Keratinocyte (primary cell): ENCODE data around the gene MFAP2. TPM values are rescaled to one million over a fixed set of nuclear protein-coding genes. Genes with fewer than 3 reads are reported as not detected.

Experiments used
- DNase-seq: peaks from one replicate; pipeline ENCODE4 v3.0.0-alpha.2; 2011; ENCODE audit warnings: low read depth, missing footprints, low spot score
- FAIRE-seq: peaks from 2 replicates; lab custom pipeline; 2011; peaks lifted over from hg19 to GRCh38; lab: Jason Lieb, UNC
- H2AFZ ChIP-seq: 2 replicates; pipeline ENCODE4 v1.6.0; 2012; ENCODE audit warnings: low read length, control low read depth, inconsistent platforms; ENCODE audit not compliant: control insufficient read depth
- H3K27ac ChIP-seq: 2 replicates; pipeline ENCODE4 v1.5.1; 2011; ENCODE audit warnings: low read length; ENCODE audit not compliant: control insufficient read depth, insufficient read depth
- H3K27me3 ChIP-seq: 3 replicates; pipeline ENCODE4 v1.6.0; 2011; ENCODE audit warnings: low read length; ENCODE audit not compliant: control insufficient read depth, insufficient read depth; ENCODE audit errors: extremely low read depth
- H3K36me3 ChIP-seq, 2 experiments: 2 replicates in 1 of 2; 3 replicates in 1 of 2; pipeline ENCODE4 v1.5.1; 2011; ENCODE audit warnings: low read length in 2 of 2, mild to moderate bottlenecking in 1 of 2; ENCODE audit not compliant: control insufficient read depth in 2 of 2, insufficient read depth in 2 of 2; ENCODE audit errors: extremely low read depth in 1 of 2
- H3K4me1 ChIP-seq: 3 replicates; pipeline ENCODE4 v1.5.1; 2011; ENCODE audit warnings: low read length; ENCODE audit not compliant: control insufficient read depth, insufficient read depth; ENCODE audit errors: extremely low read depth
- H3K4me2 ChIP-seq: 3 replicates; pipeline ENCODE4 v1.6.0; 2011; ENCODE audit warnings: low read depth, low read length; ENCODE audit not compliant: control insufficient read depth, insufficient read depth; ENCODE audit errors: extremely low read depth
- H3K4me3 ChIP-seq, 3 experiments: fragments of 200-600 bp in 1 of 3; sonication (generic) in 1 of 3; 2 replicates in 2 of 3; 3 replicates in 1 of 3; pipeline ENCODE4 v1.5.1; 2011 to 2016; ENCODE audit warnings: low read length in 3 of 3, mild to moderate bottlenecking in 3 of 3, control low read depth in 2 of 3, inconsistent platforms in 1 of 3, low read depth in 1 of 3, mixed read lengths in 1 of 3, mixed run types in 1 of 3, moderate library complexity in 1 of 3; ENCODE audit not compliant: control insufficient read depth in 2 of 3, insufficient read depth in 2 of 3; ENCODE audit errors: extremely low read depth in 1 of 3
- H3K79me2 ChIP-seq: 2 replicates; pipeline ENCODE4 v1.6.0; 2012; ENCODE audit warnings: low read length; ENCODE audit not compliant: control insufficient read depth, insufficient read depth
- H3K9ac ChIP-seq: 3 replicates; pipeline ENCODE4 v1.6.0; 2011; ENCODE audit warnings: low read length; ENCODE audit not compliant: control insufficient read depth, insufficient read depth; ENCODE audit errors: extremely low read depth
- H3K9me1 ChIP-seq: 3 replicates; pipeline ENCODE4 v1.6.0; 2011; ENCODE audit warnings: low read length; ENCODE audit not compliant: control insufficient read depth, insufficient read depth; ENCODE audit errors: extremely low read depth
- H3K9me3 ChIP-seq: 2 replicates; pipeline ENCODE4 v1.5.1; 2012; ENCODE audit warnings: low read depth, low read length; ENCODE audit not compliant: control insufficient read depth
- H4K20me1 ChIP-seq: 3 replicates; pipeline ENCODE4 v1.6.0; 2011; ENCODE audit warnings: low read length; ENCODE audit not compliant: control insufficient read depth, insufficient read depth; ENCODE audit errors: extremely low read depth
- CTCF ChIP-seq, 3 experiments: IDR thresholded peaks in 1 of 3; conservative IDR thresholded peaks in 1 of 3; optimal IDR thresholded peaks in 1 of 3; 2 replicates in 2 of 3; 3 replicates in 1 of 3; pipeline versions ENCODE3 to v1.5.1; 2011; ENCODE audit warnings: low read length in 3 of 3, mild to moderate bottlenecking in 3 of 3, moderate library complexity in 2 of 3, control low read depth in 1 of 3, inconsistent platforms in 1 of 3; ENCODE audit not compliant: insufficient read depth in 2 of 3; ENCODE audit errors: extremely low read depth in 1 of 3
- EZH2 ChIP-seq: IDR thresholded peaks from one replicate; pipeline ENCODE4 v1.6.1; 2012; ENCODE audit warnings: inconsistent platforms, mild to moderate bottlenecking, low read length, moderate library complexity
- dilution Hi-C: fragments of 300-500 bp; cut with MboI; formaldehyde crosslinking; loops from one replicate; pipeline ENCODE4 v1.7.0; 2020; ENCODE audit warnings: low sequenced_read_pairs; ENCODE audit not compliant: extremely low pct_ligation_motif_present
- polyA plus RNA-seq, 5 experiments: library from polyadenylated mRNA; depleted of rRNA in 3 of 5; stranded (reverse) in 3 of 5; stranded (forward) in 1 of 5; unstranded in 1 of 5; fragments of >200 nt; gene quantifications; 1 replicate in 1 of 5; 2 replicates in 3 of 5; 3 replicates in 1 of 5; pipeline versions ENCODE4 v1.2.1 to v1.2.3, GENCODE V29; 2011 to 2012; ENCODE audit warnings: missing spikeins in 2 of 5, low read depth in 1 of 5, low replicate concordance in 1 of 5

MFAP2 gene
- polyA plus RNA-seq, 1 donor (not counting 4 experiments of a cell fraction or from before 2014, with no cell fraction given), result 34.6 TPM

DNA sequence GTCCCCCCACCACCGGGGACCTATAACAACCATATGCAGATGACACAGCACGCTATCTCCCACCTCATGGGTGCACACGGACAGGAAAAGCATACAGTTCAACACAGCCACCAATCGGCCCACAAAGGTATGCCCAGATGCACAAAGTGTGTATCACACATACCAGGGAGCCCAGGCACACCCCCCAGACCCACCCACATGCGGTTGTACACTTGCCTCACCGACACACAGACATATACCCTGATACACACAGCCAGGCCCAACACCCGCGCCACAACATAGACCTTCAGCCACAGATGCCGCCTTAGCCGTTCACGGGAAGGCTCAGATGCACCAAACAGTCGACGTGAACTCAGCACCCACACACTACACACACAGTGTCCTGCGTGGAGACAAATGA, 53.2 kb downstream of the MFAP2 start:
- H3K9me1 ChIP-seq, result no peaks in the 10 kb centered on the region
- no peak overlapping the region for H2AFZ ChIP-seq
- no peak overlapping the region for H3K9ac ChIP-seq
- H3K4me1 ChIP-seq, result peaks cover 35% of the 10 kb centered on the region
- DNase-seq (no peak), FAIRE-seq (no peak)
- TF ChIP-seq EZH2 (no peak), CTCF (optimal IDR thresholded peaks at IDR 0.05 in 1 of 3, IDR thresholded peaks at IDR 0.05 in 1 of 3, conservative IDR thresholded peaks at IDR 0.05 in 1 of 3; ENCODE audit: extremely low read depth in 1 of 3, insufficient read depth in 2 of 3, low read length in 3 of 3) (no peak)
- H3K27ac ChIP-seq, result no peak overlapping the region
- no peaks in the 10 kb centered on the region for H3K9me3 ChIP-seq
- no peak overlapping the region for H3K4me3 ChIP-seq
- peaks cover 5% of the 10 kb centered on the region in 2 experiments for H3K36me3 ChIP-seq
- no peak overlapping the region for H3K4me2 ChIP-seq
- H3K27me3 ChIP-seq, result no peaks in the 10 kb centered on the region
- dilution Hi-C loops, result no loop called here
- peaks cover 4% of the 10 kb centered on the region for H4K20me1 ChIP-seq
- H3K79me2 ChIP-seq, result no peaks in the 10 kb centered on the region

- H2AFZ ChIP-seq, result no peak overlapping the region
- H3K4me3 ChIP-seq, result no peak overlapping the region
- no peak overlapping the region for H3K9ac ChIP-seq
- H3K9me3 ChIP-seq, result no peaks in the 10 kb centered on the region
- H3K27me3 ChIP-seq, result no peaks in the 10 kb centered on the region
- no peak for TF ChIP-seq CTCF (optimal IDR thresholded peaks at IDR 0.05 in 1 of 3, IDR thresholded peaks at IDR 0.05 in 1 of 3, conservative IDR thresholded peaks at IDR 0.05 in 1 of 3; ENCODE audit: extremely low read depth in 1 of 3, insufficient read depth in 2 of 3, low read length in 3 of 3)
- no peaks in the 10 kb centered on the region for H3K79me2 ChIP-seq
- no peak overlapping the region for H3K4me2 ChIP-seq
- peaks cover 4% of the 10 kb centered on the region for H4K20me1 ChIP-seq
- H3K27ac ChIP-seq, result no peak overlapping the region
- no peak for FAIRE-seq
- dilution Hi-C loops, result no loop called here
- H3K9me1 ChIP-seq, result no peaks in the 10 kb centered on the region
- no peak for DNase-seq
- peaks cover 5% of the 10 kb centered on the region in 2 experiments for H3K36me3 ChIP-seq
- H3K4me1 ChIP-seq, result peaks cover 36% of the 10 kb centered on the region
Measured at GRCh38 chr1:16926491-16927073, 53.8 kb downstream of the MFAP2 start.
